Stimulated activated CD4-positive, alpha-beta T cell treated with anti-CD3 and anti-CD28 coated beads, Interleukin-12 subunit alpha, Interleukin-12 subunit beta, amount 100 ng/mL, for 24 hours (primary cell): ENCODE measurements around the gene DLG1.

ENCODE experiments used
- DNase-seq, 2 experiments: peaks; one replicate each; pipeline ENCODE4 v3.0.0-alpha.2; 2020; ENCODE audit warnings: low read depth in 2 of 2

The DLG1 gene

GRCh38 chr3:196998966-196999760 lies 299.2 kb downstream of the DLG1 start:
- DNase-seq = no peak

DNA sequence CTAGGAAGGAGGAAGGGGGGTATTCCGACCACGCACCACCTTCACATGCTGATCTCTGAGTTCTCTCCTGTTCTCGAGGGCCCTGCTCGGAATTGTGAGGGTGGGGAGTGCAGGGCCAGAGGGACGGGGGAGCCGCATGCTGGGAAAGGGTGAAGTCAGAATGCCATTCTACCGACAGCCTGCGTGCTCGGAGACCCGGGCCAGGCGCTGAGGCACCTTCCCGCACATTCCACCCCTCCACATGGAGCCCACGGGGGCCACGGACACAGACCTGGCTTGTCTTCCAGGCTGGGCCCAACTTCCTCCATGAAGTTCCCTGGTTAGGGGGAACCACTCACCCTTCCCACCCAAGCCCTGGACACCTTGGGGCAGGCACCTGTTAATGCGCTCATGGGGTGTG lies 301.1 kb downstream of the DLG1 start:
- DNase-seq = no peak

- DNase-seq = no peak
Measured at GRCh38 chr3:196996454-196997265, 301.8 kb downstream of the DLG1 start.

DNA sequence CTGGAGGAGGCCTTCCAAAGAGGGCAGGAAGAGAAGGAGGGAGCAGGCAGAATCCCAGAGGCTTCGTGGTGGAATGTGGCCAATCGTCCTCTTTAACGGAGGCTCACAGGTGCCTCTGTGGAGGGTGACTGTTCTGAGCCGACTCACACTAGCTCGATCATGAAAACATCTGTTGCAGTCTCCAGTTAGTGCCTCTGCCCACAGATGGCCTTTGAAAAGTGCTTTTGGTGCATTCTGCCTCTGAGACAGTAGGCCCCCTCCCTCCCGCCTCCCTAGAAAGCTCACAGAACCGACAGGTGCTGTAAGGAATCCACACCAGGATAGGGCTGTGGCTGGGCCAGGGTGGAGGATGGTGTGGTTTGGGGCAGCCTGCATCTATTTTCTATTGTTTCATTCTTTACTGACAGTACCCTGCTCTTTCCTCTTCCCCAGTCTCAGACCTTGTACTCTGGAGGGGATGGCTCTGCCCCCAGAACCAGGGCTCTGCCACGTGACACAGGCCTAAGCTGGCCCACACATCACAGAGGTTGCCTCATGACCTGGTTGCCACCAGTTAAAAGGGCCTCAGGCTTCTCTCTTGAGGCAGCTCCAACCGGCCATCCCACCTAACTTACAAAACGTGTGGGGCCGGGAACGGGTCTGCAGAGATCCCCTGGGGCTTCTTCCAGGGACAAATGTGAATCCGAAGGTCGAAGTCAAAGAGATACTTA lies 302.6 kb downstream of the DLG1 start:
- no peak for DNase-seq

- no peak for DNase-seq
Measured at GRCh38 chr3:196995027-196995426, 303.4 kb downstream of the DLG1 start.

GRCh38 chr3:196994056-196994455 lies 304.4 kb downstream of the DLG1 start:
- no peak for DNase-seq
